H54 (cell line): Measurements from ENCODE around the gene SMIM13.

Experiments used
- DNase-seq: peaks from one replicate; pipeline ENCODE4 v3.0.0; 2011; ENCODE audit warnings: low spot score, mixed read lengths; ENCODE audit not compliant: insufficient read length
- FAIRE-seq: peaks from 3 replicates; lab custom pipeline; 2011; peaks lifted over from hg19 to GRCh38; lab: Jason Lieb, UNC
- POLR2A ChIP-seq: IDR thresholded peaks from 2 replicates; pipeline ENCODE4 v1.6.1; 2011; ENCODE audit warnings: low read depth, mild to moderate bottlenecking, low read length

Gene SMIM13

DNA sequence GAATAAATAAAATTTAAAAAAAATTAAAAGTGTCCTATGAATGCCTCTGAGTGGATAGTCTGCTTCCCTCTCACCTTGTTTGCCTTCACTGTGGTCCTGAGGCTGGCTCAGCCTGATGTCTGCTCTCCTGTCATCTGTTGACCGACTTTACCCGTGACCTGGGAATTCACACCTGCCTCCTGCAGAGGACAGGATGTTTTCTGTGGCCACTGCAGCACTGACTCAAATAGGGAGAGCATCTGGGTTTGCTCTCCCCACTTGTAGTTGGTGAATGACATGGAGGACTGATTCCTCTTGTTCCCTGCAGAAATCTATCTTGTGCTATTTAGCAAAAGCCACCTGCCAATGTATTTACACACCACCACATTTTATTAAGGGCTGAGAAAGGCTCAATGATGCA is 70.3 kb downstream of the SMIM13 start:
- FAIRE-seq (no peak), DNase-seq (no peak)
- TF ChIP-seq POLR2A = no peak

DNA sequence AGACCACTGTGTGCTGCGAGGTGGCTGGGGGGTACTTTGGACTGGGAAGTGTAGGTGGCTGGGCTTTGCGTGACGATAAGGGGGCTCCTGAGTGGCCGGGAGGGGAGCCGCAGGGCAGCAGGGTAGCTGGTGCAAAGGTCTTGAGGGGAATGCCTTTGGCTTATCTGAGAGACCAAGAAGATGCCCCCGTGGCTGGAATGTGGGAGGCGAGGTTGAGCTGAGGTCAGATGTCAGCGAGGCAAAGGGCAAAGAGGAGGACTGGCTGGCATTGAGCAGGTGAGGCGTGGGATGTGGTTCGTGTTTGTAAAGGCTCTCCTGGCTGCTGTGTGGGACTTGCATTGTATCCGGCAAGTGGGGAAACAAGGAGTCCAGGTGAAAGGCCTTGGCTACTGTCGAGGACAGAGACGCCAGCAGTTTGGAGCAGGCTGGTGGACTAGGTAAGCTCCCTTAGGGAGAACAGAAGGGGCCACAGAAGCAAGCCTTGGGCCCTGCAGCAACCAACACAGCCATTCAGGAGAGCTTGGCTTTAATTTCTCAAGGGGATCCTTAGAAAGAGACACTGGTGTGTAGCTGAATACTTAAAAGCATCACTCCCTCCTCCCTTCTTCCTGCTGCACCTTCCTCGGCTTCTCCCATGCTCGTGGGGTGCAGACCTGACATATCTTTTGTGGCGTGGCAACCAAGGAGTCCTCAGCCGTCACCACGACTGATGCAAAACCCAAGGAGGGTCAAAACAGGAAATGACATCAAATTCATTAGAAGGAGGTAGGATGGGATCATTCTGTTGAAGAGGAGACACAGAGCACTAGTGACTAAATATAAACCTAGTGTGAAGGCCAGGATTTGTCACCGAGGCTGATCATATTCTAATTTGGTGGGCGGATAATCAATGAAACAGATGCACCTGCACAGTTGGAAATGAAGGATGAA is 71.3 kb downstream of the SMIM13 start:
- TF ChIP-seq POLR2A = no peak
- no peak for FAIRE-seq
- DNase-seq = no peak

- DNase-seq (no peak), FAIRE-seq (no peak)
- TF ChIP-seq POLR2A = no peak
Observed at GRCh38 chr6:11166948-11167347, 73.3 kb downstream of the SMIM13 start.

GRCh38 chr6:11168091-11168635 is 74.5 kb downstream of the SMIM13 start:
- FAIRE-seq (no peak), DNase-seq (no peak)
- no peak for TF ChIP-seq POLR2A

DNA sequence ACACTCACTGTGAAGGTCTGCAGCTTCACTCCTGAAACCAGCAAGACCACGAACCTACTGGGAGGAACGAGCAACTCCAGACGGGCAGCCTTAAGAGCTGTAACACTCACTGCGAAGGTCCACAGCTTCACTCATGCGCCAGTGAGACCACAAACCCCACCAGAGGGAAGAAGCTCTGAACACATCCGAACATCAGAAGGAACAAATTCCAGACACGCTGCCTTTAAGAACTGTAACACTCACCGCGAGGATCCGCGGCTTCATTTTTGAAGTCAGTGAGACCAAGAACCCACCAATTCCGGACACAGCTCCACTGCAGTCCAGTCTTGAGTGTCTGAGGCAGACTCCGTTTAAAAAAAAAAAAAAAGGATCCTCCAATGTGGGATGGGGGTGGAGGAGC is 78.3 kb downstream of the SMIM13 start:
- no peak for TF ChIP-seq POLR2A
- FAIRE-seq = no peak

DNA sequence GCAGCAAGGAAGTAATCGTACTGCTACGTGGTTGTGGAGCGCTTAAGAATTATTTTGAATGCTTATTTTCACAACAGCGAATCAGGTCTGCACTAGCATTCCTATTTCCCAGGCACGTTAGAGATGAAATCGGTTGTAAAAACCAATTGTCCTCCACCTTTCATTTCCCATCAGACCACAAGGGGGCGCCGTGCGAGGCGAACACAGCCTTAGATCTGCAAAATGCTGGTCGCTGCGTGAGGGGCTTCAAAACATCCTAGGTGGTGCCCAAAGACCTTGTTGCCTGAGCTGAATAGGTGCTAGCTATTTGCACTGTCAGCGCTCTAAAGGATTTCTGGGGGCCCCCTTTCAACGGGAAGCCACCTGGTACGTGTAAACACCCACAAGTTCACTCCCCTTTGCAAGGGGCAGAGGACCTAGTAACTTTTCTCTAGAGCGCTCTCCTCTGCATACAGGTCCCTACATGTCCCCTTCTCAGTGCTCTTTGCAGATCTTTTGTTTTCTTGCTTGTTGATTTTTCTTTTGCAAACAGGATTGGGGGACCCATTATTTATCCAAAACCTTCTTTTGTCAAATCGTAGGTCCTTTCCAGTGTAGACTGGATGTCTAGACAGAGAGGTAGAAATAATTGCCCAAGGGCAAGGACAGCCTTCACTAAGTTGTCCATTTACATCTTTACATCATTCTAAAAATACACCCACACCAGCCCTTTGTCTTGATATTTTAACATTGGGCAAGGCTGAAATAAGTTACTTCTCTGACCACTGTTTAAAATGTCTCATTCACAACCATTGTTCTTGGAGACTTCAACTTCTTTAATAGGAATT is 79.1 kb downstream of the SMIM13 start:
- no peak for FAIRE-seq
- TF ChIP-seq POLR2A = no peak
- DNase-seq = no peak

More for the DNA sequence above, 78.3 kb downstream of the SMIM13 start:
- no peak for DNase-seq

- no peak for DNase-seq
- no peak for TF ChIP-seq POLR2A
- no peak for FAIRE-seq
Observed at GRCh38 chr6:11174242-11174611, 80.6 kb downstream of the SMIM13 start.

DNA sequence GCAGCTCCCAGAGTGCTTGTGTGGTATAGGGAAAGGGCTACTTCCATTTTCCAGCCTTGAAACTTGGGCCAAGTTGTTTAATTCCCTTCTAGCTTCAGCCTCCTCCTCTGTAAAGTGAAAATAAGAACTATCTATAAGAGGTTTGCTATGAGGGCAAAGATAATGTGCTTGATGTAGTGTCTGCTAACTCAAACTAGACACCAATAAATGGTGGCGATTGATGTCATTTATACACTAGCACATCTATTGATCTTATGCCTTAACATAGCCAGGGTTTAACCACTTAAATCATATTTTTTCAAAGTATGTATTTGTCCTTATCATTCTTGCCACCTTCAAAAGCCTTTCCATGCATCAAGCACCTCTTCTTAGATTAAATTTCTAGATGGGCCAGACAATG is 83.6 kb downstream of the SMIM13 start:
- no peak for DNase-seq
- no peak for TF ChIP-seq POLR2A

DNA sequence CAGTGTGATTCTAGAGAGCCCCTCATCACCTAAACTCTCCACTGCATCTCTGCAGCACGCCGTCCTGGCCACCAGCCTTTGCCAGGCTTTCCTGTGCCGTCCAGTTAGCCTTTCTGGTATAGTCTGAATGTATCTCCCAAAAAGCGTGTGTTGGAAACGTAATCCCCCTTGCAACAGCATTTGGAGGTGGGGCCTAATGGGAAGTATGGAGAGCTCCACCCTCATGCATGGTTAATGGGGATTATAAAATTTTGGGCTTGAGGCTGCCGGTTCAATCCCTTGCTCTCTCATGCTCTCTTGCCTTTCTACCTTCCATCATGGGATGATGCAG is 85.4 kb downstream of the SMIM13 start:
- TF ChIP-seq POLR2A = no peak
- DNase-seq = no peak
- FAIRE-seq = no peak

More for the DNA sequence above, 83.6 kb downstream of the SMIM13 start:
- no peak for FAIRE-seq

DNA sequence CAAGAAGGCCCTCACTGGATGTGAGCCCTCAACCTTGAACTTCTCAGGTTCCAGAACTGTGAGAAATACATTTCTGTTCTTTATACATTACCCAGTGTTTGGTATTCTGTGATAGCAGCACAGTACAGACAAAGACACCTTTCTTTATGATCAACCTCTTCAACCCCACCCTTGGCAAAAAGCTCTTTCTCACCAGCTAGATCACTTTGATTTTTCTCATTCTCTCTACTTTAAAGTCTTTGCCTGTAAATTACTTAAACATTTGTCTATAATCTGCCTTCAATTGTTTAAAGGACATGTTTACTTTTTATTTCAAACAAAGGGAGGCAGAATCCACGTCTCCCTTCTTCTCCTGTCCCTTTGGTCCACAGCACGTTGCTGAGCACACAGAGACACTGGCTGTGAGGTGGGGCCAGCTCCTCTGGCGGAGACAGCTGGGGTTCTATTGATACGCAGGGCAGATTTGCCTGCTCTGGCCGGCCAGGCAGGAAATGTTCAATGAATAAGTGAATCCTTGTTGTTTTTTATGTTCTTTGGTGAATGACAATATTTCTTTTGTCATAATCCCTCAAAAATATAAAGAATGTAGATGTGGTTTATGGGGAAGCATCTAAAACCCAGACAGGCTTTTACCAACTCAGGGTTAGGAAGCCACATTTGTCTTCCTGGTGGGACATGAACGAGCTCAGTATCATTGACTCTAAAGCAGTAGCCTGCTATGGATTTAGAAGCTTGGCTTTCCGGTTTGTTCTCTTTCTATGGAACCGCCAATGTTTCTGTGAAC is 86.0 kb downstream of the SMIM13 start:
- DNase-seq (no peak), FAIRE-seq (peak; percentile 48)
- no peak for TF ChIP-seq POLR2A

GRCh38 chr6:11181478-11182136 is 88.0 kb downstream of the SMIM13 start:
- no peak for TF ChIP-seq POLR2A
- FAIRE-seq (no peak), DNase-seq (no peak)

GRCh38 chr6:11183761-11184362 is 90.2 kb downstream of the SMIM13 start:
- FAIRE-seq (no peak), DNase-seq (no peak)
- TF ChIP-seq POLR2A = no peak
